H9 (cell line): ENCODE data around the gene MIOS. TPM values are rescaled to one million over a fixed set of nuclear protein-coding genes. Genes with fewer than 3 reads are reported as not detected.

Experiments used
- DNase-seq: peaks from one replicate; pipeline ENCODE4 v3.0.0-alpha.2; 2017
- H2AFZ ChIP-seq: one replicate; pipeline ENCODE4 v1.6.1; 2013; ENCODE audit warnings: mild to moderate bottlenecking, low read length, control low read depth, moderate library complexity
- H2AK5ac ChIP-seq: 2 replicates; pipeline ENCODE4 v1.6.1; 2013; ENCODE audit warnings: low read length, control low read depth, mixed read lengths; ENCODE audit not compliant: insufficient read length
- H2BK120ac ChIP-seq: one replicate; pipeline ENCODE4 v1.6.1; 2013; ENCODE audit warnings: low read depth, mild to moderate bottlenecking, low read length, control low read depth, inconsistent platforms; ENCODE audit not compliant: poor library complexity, severe bottlenecking
- H2BK12ac ChIP-seq: 2 replicates; pipeline ENCODE4 v1.6.1; 2013; ENCODE audit warnings: low read length, control low read depth, mixed read lengths, low read depth; ENCODE audit not compliant: insufficient read length
- H2BK15ac ChIP-seq: 2 replicates; pipeline ENCODE4 v1.6.1; 2013; ENCODE audit warnings: low read depth, low read length, control low read depth
- H2BK20ac ChIP-seq: one replicate; pipeline ENCODE4 v1.6.1; 2013; ENCODE audit warnings: low read depth, mild to moderate bottlenecking, low read length, control low read depth, inconsistent platforms; ENCODE audit not compliant: poor library complexity, severe bottlenecking
- H2BK5ac ChIP-seq: 2 replicates; pipeline ENCODE4 v1.6.1; 2013; ENCODE audit warnings: low read length, control low read depth, mixed read lengths; ENCODE audit not compliant: insufficient read length
- H3K14ac ChIP-seq: 2 replicates; pipeline ENCODE4 v1.6.1; 2013; ENCODE audit warnings: low read length, control low read depth; ENCODE audit not compliant: insufficient read depth
- H3K18ac ChIP-seq: 2 replicates; pipeline ENCODE4 v1.6.1; 2013; ENCODE audit warnings: low read depth, mild to moderate bottlenecking, mixed read lengths, low read length, control low read depth; ENCODE audit not compliant: insufficient read length
- H3K23ac ChIP-seq: 2 replicates; pipeline ENCODE4 v1.6.1; 2013; ENCODE audit warnings: low read length, control low read depth, mixed read lengths, low read depth; ENCODE audit not compliant: insufficient read length
- H3K23me2 ChIP-seq: 2 replicates; pipeline ENCODE4 v1.6.1; 2013; ENCODE audit warnings: low read depth, mild to moderate bottlenecking, mixed read lengths, low read length, control low read depth; ENCODE audit not compliant: insufficient read length, poor library complexity, severe bottlenecking
- H3K27ac ChIP-seq: 2 replicates; pipeline ENCODE4 v1.5.1; 2013; ENCODE audit warnings: low read length, control low read depth, mixed read lengths, low read depth; ENCODE audit not compliant: insufficient read length
- H3K27me3 ChIP-seq: 2 replicates; pipeline ENCODE4 v1.6.1; 2013; ENCODE audit warnings: low read length, control low read depth, inconsistent platforms; ENCODE audit not compliant: insufficient read depth
- H3K4ac ChIP-seq: 2 replicates; pipeline ENCODE4 v1.6.1; 2013; ENCODE audit warnings: low read depth, mild to moderate bottlenecking, control low read depth, inconsistent platforms, low read length, moderate library complexity
- H3K4me1 ChIP-seq: 2 replicates; pipeline ENCODE4 v1.6.1; 2013; ENCODE audit warnings: low read length, control low read depth, inconsistent platforms; ENCODE audit not compliant: insufficient read depth
- H3K4me2 ChIP-seq: 2 replicates; pipeline ENCODE4 v1.6.1; 2013; ENCODE audit warnings: low read length, control low read depth, mixed read lengths; ENCODE audit not compliant: insufficient read length, insufficient read depth
- H3K56ac ChIP-seq: 2 replicates; pipeline ENCODE4 v1.6.1; 2013; ENCODE audit warnings: low read depth, mild to moderate bottlenecking, mixed read lengths, low read length, control low read depth; ENCODE audit not compliant: insufficient read length
- H3K79me1 ChIP-seq: 2 replicates; pipeline ENCODE4 v1.6.1; 2013; ENCODE audit warnings: low read depth, mild to moderate bottlenecking, moderate library complexity, low read length, control low read depth, inconsistent platforms; ENCODE audit not compliant: insufficient read depth, poor library complexity, severe bottlenecking
- H3K79me2 ChIP-seq: 2 replicates; pipeline ENCODE4 v1.6.1; 2013; ENCODE audit warnings: low read length, control low read depth, inconsistent platforms; ENCODE audit not compliant: insufficient read depth
- H3K9ac ChIP-seq: 2 replicates; pipeline ENCODE4 v1.6.1; 2013; ENCODE audit warnings: low read length, control low read depth, mixed read lengths; ENCODE audit not compliant: insufficient read length; ENCODE audit errors: extremely low read depth
- H3K9me3 ChIP-seq: one replicate; pipeline ENCODE4 v1.6.1; 2013; ENCODE audit warnings: low read depth, low read length, inconsistent platforms; ENCODE audit not compliant: control insufficient read depth
- H3T11ph ChIP-seq: one replicate; pipeline ENCODE4 v1.6.1; 2013; ENCODE audit warnings: mild to moderate bottlenecking, low read length, control low read depth, inconsistent platforms
- H4K20me1 ChIP-seq: one replicate; pipeline ENCODE4 v1.6.1; 2013; ENCODE audit not compliant: control insufficient read depth, insufficient read length, insufficient read depth
- H4K5ac ChIP-seq: 2 replicates; pipeline ENCODE4 v1.6.1; 2013; ENCODE audit warnings: low read depth, mild to moderate bottlenecking, mixed read lengths, low read length, control low read depth; ENCODE audit not compliant: insufficient read length
- H4K8ac ChIP-seq: replicated peaks from 2 replicates; pipeline ENCODE4 v1.6.1; 2013; ENCODE audit warnings: low read length, control low read depth, mixed read lengths, low read depth; ENCODE audit not compliant: insufficient read length
- H4K91ac ChIP-seq: 2 replicates; pipeline ENCODE4 v1.6.1; 2013; ENCODE audit warnings: low read depth, mild to moderate bottlenecking, moderate library complexity, mixed read lengths, low read length, control low read depth; ENCODE audit not compliant: insufficient read length
- H3K27ac Mint-ChIP-seq, 3 experiments: 2 replicates in 2 of 3; 3 replicates in 1 of 3; pipeline ENCODE4 v1.8.0; 2020 to 2021; ENCODE audit warnings: mixed read lengths in 3 of 3, mild to moderate bottlenecking in 1 of 3, moderate library complexity in 1 of 3
- H3K27me3 Mint-ChIP-seq: 2 replicates; pipeline ENCODE4 v1.8.0; 2021; ENCODE audit warnings: low read depth, mild to moderate bottlenecking, moderate library complexity, mixed read lengths
- H3K36me3 Mint-ChIP-seq, 3 experiments: 2 replicates in 2 of 3; 3 replicates in 1 of 3; pipeline ENCODE4 v1.8.0; 2020 to 2021; ENCODE audit warnings: low read depth in 3 of 3, mixed read lengths in 3 of 3; ENCODE audit not compliant: insufficient read depth in 1 of 3
- H3K4me1 Mint-ChIP-seq, 2 experiments: 2 replicates each; pipeline ENCODE4 v1.8.0; 2020; ENCODE audit warnings: mixed read lengths in 2 of 2
- H3K4me3 Mint-ChIP-seq, 2 experiments: 2 replicates in 1 of 2; 3 replicates in 1 of 2; pipeline ENCODE4 v1.8.0; 2020 to 2021; ENCODE audit warnings: mild to moderate bottlenecking in 2 of 2, mixed read lengths in 2 of 2, moderate library complexity in 1 of 2
- H3K9me3 Mint-ChIP-seq, 2 experiments: 2 replicates in 1 of 2; 3 replicates in 1 of 2; pipeline ENCODE4 v1.8.0; 2020; ENCODE audit warnings: mild to moderate bottlenecking in 2 of 2, mixed read lengths in 2 of 2, moderate library complexity in 1 of 2
- WGBS: extraction: QIAGEN DNeasy Blood & Tissue Kit; methylation state at CpG from one replicate; pipeline ENCODE4 v1.1.7; 2013; ENCODE audit warnings: missing lambda C conversion rate, low lambda C conversion rate, mixed read lengths; ENCODE audit not compliant: insufficient read length; ENCODE audit errors: extremely low coverage; 5-methylcytosine and 5-hydroxymethylcytosine counted together
- long read RNA-seq: library from polyadenylated mRNA; unstranded; transcript quantifications from one replicate; pipeline ENCODE4 v2.0.0, GENCODE V29; 2020
- total RNA-seq: library from RNA; stranded (reverse); gene quantifications from 2 replicates; pipeline ENCODE4 v1.2.1, GENCODE V29; 2021
- TF ChIP-seq, protein P1 (sequence below): fragments of 200-600 bp; sonication (generic); conservative IDR thresholded peaks from 3 replicates; pipeline ENCODE4 v1.8.0; 2021; ENCODE audit warnings: antibody characterized with exemption, mild to moderate bottlenecking

Gene MIOS
- total RNA-seq = 46.4 and 48.4 TPM in 2 replicates
- long read RNA-seq, transcript MIOS-201 (13 exons, 3,453 nt) = minor isoform, 44 of 161 reads
- long read RNA-seq, transcript MIOS-202 (12 exons, 3,095 nt) = major isoform, 47 of 161 reads
- long read RNA-seq, partial matches to known transcripts = 20 of 161 reads
- long read RNA-seq, other reads (novel, unspliced or antisense) = 48 of 161 reads

GRCh38 chr7:7566651-7567611, at the start of gene MIOS:
Gene MIOS (plus strand): TSS chr7:7566884. CDS start chr7:7572476, 5,592 bp downstream.
- Histone ChIP-seq H3K9me3 (no peaks in the 10 kb centered on the region), H3K56ac (no peak within 1 kb of the TSS), H3K79me1 (peaks cover 3% of the 10 kb centered on the region), H2BK120ac (no peak within 1 kb of the TSS), H3K4me2 (peak within 1 kb of the TSS; percentile 81), H2BK20ac (no peak within 1 kb of the TSS), H3K9ac (peak within 1 kb of the TSS; percentile 84), H2BK5ac (no peak within 1 kb of the TSS), H3T11ph (no peak within 1 kb of the TSS), H4K8ac (no peak within 1 kb of the TSS), H2BK12ac (no peak within 1 kb of the TSS), H3K27ac (no peak within 1 kb of the TSS), H3K14ac (peak within 1 kb of the TSS; percentile 85), H2AK5ac (no peak within 1 kb of the TSS), H3K27me3 (no peaks in the 10 kb centered on the region), H4K91ac (no peak within 1 kb of the TSS), H3K79me2 (peaks cover 18% of the 10 kb centered on the region; the same call in 1 of the 2 replicates), H3K23ac (no peak within 1 kb of the TSS), H3K4me1 (peaks cover 8% of the 10 kb centered on the region; the same call in 1 of the 2 replicates), H3K23me2 (peaks cover 3% of the 10 kb centered on the region), H2BK15ac (no peak within 1 kb of the TSS), H4K5ac (no peak within 1 kb of the TSS), H3K18ac (peak within 1 kb of the TSS; percentile 83), H4K20me1 (no peaks in the 10 kb centered on the region), H2AFZ (peak within 1 kb of the TSS; percentile 26), H3K4ac (no peak within 1 kb of the TSS; the same call in 1 of the 2 replicates)
- peak within 1 kb of the TSS; percentile 74 to 85 for H3K4me3 Mint-ChIP-seq
- no peaks in the 10 kb centered on the region for H3K27me3 Mint-ChIP-seq
- peaks cover 15 to 20% of the 10 kb centered on the region in 2 experiments for H3K4me1 Mint-ChIP-seq
- TF ChIP-seq, protein P1, sequence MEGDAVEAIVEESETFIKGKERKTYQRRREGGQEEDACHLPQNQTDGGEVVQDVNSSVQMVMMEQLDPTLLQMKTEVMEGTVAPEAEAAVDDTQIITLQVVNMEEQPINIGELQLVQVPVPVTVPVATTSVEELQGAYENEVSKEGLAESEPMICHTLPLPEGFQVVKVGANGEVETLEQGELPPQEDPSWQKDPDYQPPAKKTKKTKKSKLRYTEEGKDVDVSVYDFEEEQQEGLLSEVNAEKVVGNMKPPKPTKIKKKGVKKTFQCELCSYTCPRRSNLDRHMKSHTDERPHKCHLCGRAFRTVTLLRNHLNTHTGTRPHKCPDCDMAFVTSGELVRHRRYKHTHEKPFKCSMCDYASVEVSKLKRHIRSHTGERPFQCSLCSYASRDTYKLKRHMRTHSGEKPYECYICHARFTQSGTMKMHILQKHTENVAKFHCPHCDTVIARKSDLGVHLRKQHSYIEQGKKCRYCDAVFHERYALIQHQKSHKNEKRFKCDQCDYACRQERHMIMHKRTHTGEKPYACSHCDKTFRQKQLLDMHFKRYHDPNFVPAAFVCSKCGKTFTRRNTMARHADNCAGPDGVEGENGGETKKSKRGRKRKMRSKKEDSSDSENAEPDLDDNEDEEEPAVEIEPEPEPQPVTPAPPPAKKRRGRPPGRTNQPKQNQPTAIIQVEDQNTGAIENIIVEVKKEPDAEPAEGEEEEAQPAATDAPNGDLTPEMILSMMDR = no peak
- H3K9me3 Mint-ChIP-seq = peaks cover 10% of the 10 kb centered on the region in 2 experiments
- peaks cover 23 to 27% (median 25%) of the 10 kb centered on the region in 3 experiments for H3K36me3 Mint-ChIP-seq
- DNase-seq = peak; percentile 75
- no CpG with 5 or more reads among the region's 96 CpGs for WGBS
- peak within 1 kb of the TSS in 2 of 3 experiments; percentile 33 to 58; a peak in 2 of 7 replicates for H3K27ac Mint-ChIP-seq
